GM18867 (cell line): ENCODE measurements around the gene COG2.
"Not testable (repeated sequence)": the region's sequence is repeated elsewhere in the genome, so short reads cannot be mapped to it uniquely, and the experiment has no call there.

Experiments
- ATAC-seq: cut with Tn5 transposase; IDR thresholded peaks from one replicate; pipeline ENCODE4 v1.9.1; 2021; ENCODE audit warnings: mild to moderate bottlenecking, moderate library complexity; ENCODE audit not compliant: unreplicated experiment

COG2 gene, protein sequence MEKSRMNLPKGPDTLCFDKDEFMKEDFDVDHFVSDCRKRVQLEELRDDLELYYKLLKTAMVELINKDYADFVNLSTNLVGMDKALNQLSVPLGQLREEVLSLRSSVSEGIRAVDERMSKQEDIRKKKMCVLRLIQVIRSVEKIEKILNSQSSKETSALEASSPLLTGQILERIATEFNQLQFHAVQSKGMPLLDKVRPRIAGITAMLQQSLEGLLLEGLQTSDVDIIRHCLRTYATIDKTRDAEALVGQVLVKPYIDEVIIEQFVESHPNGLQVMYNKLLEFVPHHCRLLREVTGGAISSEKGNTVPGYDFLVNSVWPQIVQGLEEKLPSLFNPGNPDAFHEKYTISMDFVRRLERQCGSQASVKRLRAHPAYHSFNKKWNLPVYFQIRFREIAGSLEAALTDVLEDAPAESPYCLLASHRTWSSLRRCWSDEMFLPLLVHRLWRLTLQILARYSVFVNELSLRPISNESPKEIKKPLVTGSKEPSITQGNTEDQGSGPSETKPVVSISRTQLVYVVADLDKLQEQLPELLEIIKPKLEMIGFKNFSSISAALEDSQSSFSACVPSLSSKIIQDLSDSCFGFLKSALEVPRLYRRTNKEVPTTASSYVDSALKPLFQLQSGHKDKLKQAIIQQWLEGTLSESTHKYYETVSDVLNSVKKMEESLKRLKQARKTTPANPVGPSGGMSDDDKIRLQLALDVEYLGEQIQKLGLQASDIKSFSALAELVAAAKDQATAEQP

GRCh38 chr1:230642263-230642959 is at the start of gene COG2:
COG2 (plus strand) TSS chr1:230642481; CDS start chr1:230642607, 126 bp downstream.
- peak; percentile 96 for ATAC-seq

GRCh38 chr1:230592848-230593414 is 49.4 kb upstream of the COG2 start:
- ATAC-seq, result no peak

GRCh38 chr1:230594214-230594773 is 48.0 kb upstream of the COG2 start:
- no peak for ATAC-seq

DNA sequence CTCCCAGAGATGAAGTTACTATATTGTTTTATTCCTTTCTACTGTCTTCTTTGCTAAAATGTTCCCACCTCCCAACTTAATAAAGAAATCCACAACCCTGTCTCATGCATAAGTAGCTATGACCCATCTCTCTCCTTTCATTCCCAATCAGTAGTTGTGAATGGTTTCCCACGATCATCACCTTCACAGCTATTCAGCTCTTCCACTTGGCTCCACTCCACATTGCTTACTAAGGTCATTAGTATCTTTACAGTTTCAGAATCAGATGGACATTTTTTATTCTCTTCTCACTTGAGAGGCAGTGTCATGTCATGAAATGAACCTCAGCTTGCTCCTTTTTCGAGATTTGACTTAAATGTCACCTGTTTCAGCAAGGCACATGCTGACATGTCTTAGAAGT is 47.1 kb upstream of the COG2 start:
- ATAC-seq, result no peak

DNA sequence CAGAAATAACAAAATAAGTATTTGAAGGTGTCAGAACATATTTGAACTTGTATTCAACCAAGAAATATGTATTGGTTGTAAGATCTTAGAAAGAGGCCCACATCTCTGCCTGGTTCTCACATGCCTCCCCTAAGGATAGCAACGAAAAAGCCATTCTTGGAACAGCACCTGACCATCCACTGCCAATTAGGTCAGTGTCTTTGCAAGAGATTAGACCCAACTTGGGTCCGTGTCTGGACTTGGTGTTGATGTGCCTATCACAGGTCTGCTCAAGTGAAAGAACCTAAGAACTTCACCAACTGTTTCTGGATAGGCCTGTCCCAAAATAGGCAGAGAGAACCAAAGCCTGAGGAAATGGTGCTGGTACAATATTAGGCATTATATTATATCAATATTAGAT is 46.0 kb upstream of the COG2 start:
- no peak for ATAC-seq

DNA sequence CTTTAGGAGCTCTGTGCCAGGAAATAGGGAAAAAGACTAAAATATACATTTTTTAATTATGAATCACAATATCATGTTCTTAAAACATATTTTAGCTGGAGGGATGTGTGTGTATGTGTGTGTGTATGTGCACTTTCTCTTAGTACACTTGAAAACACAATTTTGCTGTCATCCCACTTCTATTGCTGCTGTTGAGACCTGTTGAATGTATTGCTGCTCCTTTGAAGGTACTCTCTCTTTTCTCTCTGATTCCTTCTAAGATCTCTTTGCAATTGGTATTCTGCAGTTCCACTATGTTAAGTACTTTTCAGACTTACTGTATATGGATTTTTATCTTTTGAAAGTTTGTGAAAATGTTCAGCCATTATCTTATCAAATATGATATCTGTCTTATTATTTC is 43.5 kb upstream of the COG2 start:
- no peak for ATAC-seq

DNA sequence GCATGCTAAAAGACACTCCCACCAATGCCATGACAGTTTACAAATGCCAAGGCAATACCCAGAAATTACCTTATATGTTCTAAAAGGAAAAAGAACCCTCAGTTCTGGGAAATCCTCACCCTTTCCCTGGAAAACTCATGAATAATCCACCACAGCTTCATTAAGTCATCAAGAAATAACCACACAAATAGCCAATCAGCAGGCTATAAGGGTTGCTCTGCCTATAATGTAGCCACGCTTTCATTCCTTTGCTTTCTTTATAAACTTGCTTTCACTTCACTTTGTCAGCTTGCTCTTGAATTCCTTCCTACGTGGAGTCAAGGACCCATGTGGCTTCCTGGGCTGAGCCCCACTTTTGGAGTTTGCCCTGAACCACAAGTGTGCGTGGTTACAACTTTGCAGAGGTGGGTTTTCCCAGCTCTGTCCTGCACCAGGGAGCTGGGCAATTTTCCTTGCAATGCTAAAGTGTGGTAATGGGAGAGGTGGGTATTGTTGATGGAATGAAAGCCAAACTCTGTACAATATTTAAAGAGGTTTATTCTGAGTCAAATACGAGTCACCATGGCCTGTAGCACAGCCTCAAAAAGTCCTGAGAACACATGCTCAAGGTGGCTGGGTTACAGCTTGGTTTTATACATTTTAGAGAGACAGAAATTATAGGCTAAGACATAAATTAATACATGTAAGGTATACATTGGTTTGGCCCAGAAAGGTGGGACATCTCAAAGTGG is 42.2 kb upstream of the COG2 start:
- no peak for ATAC-seq

DNA sequence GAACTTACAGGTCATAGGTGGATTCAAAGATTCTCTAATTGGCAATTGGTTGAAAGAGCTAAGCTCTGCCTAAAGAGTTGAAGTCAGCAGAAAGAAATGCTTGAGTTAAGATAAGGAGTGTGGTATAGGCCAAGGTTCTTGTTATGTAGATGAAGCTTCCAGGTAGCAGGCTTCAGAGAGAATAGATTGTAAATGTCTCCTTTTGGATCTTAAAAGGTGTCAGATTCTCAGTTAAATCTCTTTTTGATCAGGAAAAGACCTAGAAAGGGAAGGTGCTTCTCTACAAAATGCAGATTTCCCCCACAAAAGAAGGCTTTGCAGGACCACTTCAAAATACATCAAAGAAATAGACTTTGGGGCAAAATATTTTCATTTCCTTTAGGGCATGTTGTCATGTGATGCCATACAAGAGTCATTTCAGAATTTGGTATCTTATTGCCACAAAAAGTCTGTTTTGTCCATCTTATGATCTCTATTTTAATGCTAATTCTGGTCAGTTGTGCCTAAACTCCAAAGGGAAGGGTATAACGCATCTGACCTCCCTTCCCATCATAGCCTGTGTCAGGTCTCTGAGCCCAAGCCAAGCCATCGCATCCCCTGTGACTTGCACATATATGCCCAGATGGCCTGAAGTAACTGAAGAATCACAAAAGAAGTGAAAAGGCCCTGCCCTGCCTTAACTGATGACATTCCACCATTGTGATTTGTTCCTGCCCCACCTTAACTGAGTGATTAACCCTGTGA is 41.5 kb upstream of the COG2 start:
- ATAC-seq, result not testable (repeated sequence)

GRCh38 chr1:230609208-230609607 is 33.1 kb upstream of the COG2 start:
- no peak for ATAC-seq

DNA sequence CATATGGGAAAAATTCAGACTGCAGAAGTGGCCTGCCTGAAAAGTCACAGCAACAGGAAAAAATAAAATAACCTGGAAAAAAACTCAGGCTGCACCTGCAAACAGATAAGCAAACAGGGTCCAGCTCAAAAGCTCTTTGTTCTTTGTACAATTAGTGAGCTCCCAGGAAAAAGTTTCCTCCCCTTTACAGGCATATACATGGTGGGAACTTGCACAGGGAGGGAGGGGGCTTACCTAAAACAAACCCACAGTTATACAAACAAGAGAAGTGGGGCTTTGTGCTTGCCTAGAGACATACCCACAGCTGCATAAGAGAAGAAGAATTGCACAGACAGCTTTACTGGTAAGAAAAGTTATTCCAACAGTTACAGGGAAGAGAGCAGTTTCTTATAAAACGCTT is 31.7 kb upstream of the COG2 start:
- ATAC-seq, result no peak

- ATAC-seq, result no peak
Observed at GRCh38 chr1:230611128-230611877, 31.0 kb upstream of the COG2 start.

- ATAC-seq, result no peak
Observed at GRCh38 chr1:230611878-230612235, 30.4 kb upstream of the COG2 start.

- no peak for ATAC-seq
Observed at GRCh38 chr1:230612651-230613050, 29.6 kb upstream of the COG2 start.

GRCh38 chr1:230614121-230614520 is 28.2 kb upstream of the COG2 start:
- ATAC-seq, result no peak

DNA sequence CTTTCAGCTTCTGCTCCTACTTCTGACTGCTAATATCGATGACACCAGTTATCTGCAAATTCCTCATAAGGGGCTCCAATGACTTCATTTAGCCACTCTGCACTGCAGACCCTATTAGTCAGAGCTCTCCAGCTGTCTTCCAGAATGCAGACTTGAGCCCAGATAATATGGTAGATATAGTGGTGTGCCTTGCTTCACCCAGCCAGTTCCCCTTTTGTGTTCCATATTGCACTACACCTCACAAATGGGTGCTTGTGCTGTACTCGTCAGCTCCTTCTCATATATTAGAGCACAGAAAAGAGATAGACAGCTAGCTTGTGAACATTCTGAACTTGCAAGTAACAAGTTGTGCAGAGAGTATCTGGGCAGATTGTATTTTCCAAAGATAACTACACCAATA is 23.7 kb upstream of the COG2 start:
- ATAC-seq, result no peak

DNA sequence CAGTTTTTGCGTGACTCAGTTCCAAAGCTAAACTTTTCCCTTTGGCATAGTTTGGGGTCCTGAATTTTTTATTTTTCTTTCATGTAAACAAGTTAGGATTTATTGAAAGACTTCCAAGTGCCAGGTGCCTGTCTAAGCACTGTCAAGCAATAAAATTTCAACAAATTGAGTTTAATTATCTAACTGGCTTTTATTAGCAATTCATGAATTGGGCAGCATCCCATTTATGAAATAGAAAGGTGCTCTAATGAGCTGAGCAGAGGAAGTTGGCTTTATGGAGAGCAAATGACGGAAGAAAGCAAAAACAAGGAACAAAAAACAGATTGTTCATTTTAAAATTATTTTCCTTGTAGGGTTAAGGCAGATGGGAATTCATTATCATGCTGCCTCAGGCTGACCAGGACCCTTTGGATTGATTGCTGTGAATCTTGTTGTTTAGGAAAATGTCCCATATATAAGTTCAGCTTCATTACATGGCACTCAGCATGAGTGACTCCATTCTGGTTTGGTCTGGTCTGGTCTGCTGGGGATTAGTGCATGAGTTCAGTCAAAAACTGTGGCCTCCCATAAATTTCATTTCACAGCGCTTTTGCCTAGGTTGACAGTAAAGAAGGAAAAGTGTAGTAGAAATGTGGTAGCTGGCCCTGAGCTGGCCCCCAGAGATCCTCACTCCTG is 21.5 kb upstream of the COG2 start:
- no peak for ATAC-seq

GRCh38 chr1:230621324-230622030 is 20.8 kb upstream of the COG2 start:
- no peak for ATAC-seq

DNA sequence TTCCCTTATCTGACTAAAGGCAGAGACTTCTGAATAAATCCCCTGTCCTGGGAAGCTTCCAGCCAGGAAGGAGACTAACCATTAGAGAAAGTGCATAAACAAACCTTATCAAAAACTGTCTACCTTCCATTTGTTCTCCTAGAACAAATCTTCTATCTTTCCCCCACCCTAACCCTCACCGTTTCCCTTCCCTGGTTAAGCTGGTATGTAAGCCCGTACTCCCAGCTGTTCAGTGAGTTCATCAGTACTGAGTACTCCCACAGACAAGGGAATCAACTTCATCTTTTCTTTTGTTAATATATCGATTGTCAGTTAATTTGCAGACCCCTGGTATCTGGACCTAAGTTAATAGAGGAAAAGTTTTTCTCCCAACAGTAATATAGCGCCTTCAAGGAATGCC is 20.1 kb upstream of the COG2 start:
- no peak for ATAC-seq
